Ishikawa (cell line): ENCODE results near the gene SAPCD1.

Source experiments
- CEBPB ChIP-seq: IDR thresholded peaks from 2 replicates; pipeline ENCODE4 v1.6.1; 2012
- CREB1 ChIP-seq: IDR thresholded peaks from 2 replicates; pipeline ENCODE4 v1.6.1; 2012; ENCODE audit warnings: low read depth
- EP300 ChIP-seq: IDR thresholded peaks from 2 replicates; pipeline ENCODE4 v1.6.1; 2012; ENCODE audit warnings: borderline replicate concordance
- FOXM1 ChIP-seq: IDR thresholded peaks from 2 replicates; pipeline ENCODE4 v1.6.1; 2012; ENCODE audit warnings: low read depth, borderline replicate concordance
- NFIC ChIP-seq: IDR thresholded peaks from 2 replicates; pipeline ENCODE4 v1.6.1; 2012
- RAD21 ChIP-seq: IDR thresholded peaks from 2 replicates; pipeline ENCODE4 v1.6.1; 2012; ENCODE audit warnings: low read depth
- TAF1 ChIP-seq: IDR thresholded peaks from 2 replicates; pipeline ENCODE4 v1.6.1; 2012; ENCODE audit warnings: low read depth, mild to moderate bottlenecking
- TEAD4 ChIP-seq: IDR thresholded peaks from 2 replicates; pipeline ENCODE4 v1.6.1; 2012
- USF1 ChIP-seq: IDR thresholded peaks from 2 replicates; pipeline ENCODE4 v1.6.1; 2012
- YY1 ChIP-seq: IDR thresholded peaks from 2 replicates; pipeline ENCODE4 v1.6.1; 2012; ENCODE audit warnings: low read depth

- TF ChIP-seq CREB1 (no peak), EP300 (no peak), TEAD4 (no peak), RAD21 (no peak), USF1 (no peak), NFIC (no peak), YY1 (no peak), TAF1 (no peak), FOXM1 (no peak), CEBPB (no peak)
Measured at GRCh38 chr6:31799781-31800180, 37.3 kb downstream of the SAPCD1 start.
